HEK293T (cell line): Measurements from ENCODE around the gene CST1.

ENCODE experiments used
- ARNT ChIP-seq: fragments of 450-650 bp; IDR thresholded peaks from 2 replicates; pipeline ENCODE4 v1.6.1; 2017; ENCODE audit warnings: mild to moderate bottlenecking
- BHLHE40 ChIP-seq: fragments of 450-650 bp; IDR thresholded peaks from 2 replicates; pipeline ENCODE4 v1.6.1; 2016; ENCODE audit warnings: mild to moderate bottlenecking, moderate library complexity, borderline replicate concordance
- ELF4 ChIP-seq: fragments of 450-650 bp; IDR thresholded peaks from 2 replicates; pipeline ENCODE4 v1.6.1; 2017; ENCODE audit warnings: antibody characterized with exemption
- FOXA1 ChIP-seq: fragments of 450-650 bp; IDR thresholded peaks from 2 replicates; pipeline ENCODE4 v1.6.1; 2016; ENCODE audit warnings: mild to moderate bottlenecking
- FOXK2 ChIP-seq: fragments of 450-650 bp; IDR thresholded peaks from 2 replicates; pipeline ENCODE4 v1.6.1; 2016; ENCODE audit warnings: mild to moderate bottlenecking
- FOXM1 ChIP-seq: fragments of 450-650 bp; IDR thresholded peaks from 2 replicates; pipeline ENCODE4 v1.6.1; 2017; ENCODE audit warnings: mild to moderate bottlenecking, borderline replicate concordance
- HDGF ChIP-seq: fragments of 450-650 bp; IDR thresholded peaks from 2 replicates; pipeline ENCODE4 v1.6.1; 2017; ENCODE audit warnings: antibody characterized with exemption, borderline replicate concordance
- L3MBTL2 ChIP-seq: fragments of 450-650 bp; conservative IDR thresholded peaks from 2 replicates; pipeline ENCODE4 v1.6.1; 2016; ENCODE audit warnings: mild to moderate bottlenecking
- NFRKB ChIP-seq: fragments of 450-650 bp; IDR thresholded peaks from 2 replicates; pipeline ENCODE4 v1.6.1; 2016; ENCODE audit warnings: mild to moderate bottlenecking, moderate library complexity
- SP1 ChIP-seq: fragments of 450-650 bp; IDR thresholded peaks from 2 replicates; pipeline ENCODE4 v1.6.1; 2017
- SUZ12 ChIP-seq: fragments of 450-650 bp; IDR thresholded peaks from 2 replicates; pipeline ENCODE4 v1.6.1; 2016; ENCODE audit warnings: mild to moderate bottlenecking
- TARDBP ChIP-seq: fragments of 450-650 bp; IDR thresholded peaks from 2 replicates; pipeline ENCODE4 v1.6.1; 2016
- TF ChIP-seq, protein P1 (sequence below): fragments of 450-650 bp; IDR thresholded peaks from 2 replicates; pipeline ENCODE4 v1.6.1; 2016

DNA sequence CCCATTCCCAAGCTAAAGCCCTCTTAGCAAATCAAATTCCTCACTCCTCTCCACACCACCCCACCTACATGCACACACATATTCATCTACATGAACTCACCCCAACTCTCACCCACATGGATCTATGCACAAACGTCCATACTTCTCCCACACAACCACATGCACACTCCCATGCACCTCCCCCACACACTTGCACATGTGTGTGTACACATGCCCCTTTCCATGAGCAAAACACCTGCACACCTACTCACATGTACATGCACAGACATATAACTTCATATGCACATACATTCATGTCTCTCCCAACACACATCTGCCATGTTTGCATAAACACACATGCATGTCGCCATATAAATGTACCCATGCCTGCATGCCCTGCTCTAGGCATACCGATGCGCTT is 22.8 kb upstream of the CST1 start:
- TF ChIP-seq FOXA1, result no peak
- TF ChIP-seq ARNT, result no peak
- TF ChIP-seq, protein P1, sequence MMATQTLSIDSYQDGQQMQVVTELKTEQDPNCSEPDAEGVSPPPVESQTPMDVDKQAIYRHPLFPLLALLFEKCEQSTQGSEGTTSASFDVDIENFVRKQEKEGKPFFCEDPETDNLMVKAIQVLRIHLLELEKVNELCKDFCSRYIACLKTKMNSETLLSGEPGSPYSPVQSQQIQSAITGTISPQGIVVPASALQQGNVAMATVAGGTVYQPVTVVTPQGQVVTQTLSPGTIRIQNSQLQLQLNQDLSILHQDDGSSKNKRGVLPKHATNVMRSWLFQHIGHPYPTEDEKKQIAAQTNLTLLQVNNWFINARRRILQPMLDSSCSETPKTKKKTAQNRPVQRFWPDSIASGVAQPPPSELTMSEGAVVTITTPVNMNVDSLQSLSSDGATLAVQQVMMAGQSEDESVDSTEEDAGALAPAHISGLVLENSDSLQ, result no peak
- TF ChIP-seq TARDBP, result no peak
- no peak for TF ChIP-seq FOXM1
- TF ChIP-seq ELF4, result no peak
- no peak for TF ChIP-seq L3MBTL2
- no peak for TF ChIP-seq NFRKB
- TF ChIP-seq BHLHE40, result no peak
- no peak for TF ChIP-seq SUZ12
- TF ChIP-seq SP1, result no peak
- no peak for TF ChIP-seq HDGF
- TF ChIP-seq FOXK2, result no peak
